PC-9 (cell line): ENCODE measurements around the gene SLX4IP. TPM values are rescaled to one million over a fixed set of nuclear protein-coding genes. Genes with fewer than 3 reads are reported as not detected.

Experiments used
- BruUV-seq: library from RNA; stranded (reverse); fragments of 400-500 nt; replicated peaks from 2 replicates; lab custom pipeline; 2021; lab: Mats Ljungman, UMichigan
- CTCF ChIA-PET: fragments of 300-600 bp; sonication (Branson Sonifier 250); formaldehyde crosslinking; loops from one replicate; lab custom pipeline; 2022; ENCODE audit warnings: antibody characterized with exemption; lab: Charles Lee
- POLR2A ChIA-PET: fragments of 300-600 bp; sonication (Branson Sonifier 250); formaldehyde crosslinking; loops from one replicate; lab custom pipeline; 2022; ENCODE audit warnings: antibody characterized with exemption; ENCODE audit not compliant: unreplicated experiment; lab: Charles Lee
- DNase-seq, 2 experiments: peaks; one replicate each; pipeline versions ENCODE4 v3.0.0 to v3.0.0-alpha.2; 2015 to 2022; ENCODE audit warnings: mixed read lengths in 1 of 2
- H2AFZ ChIP-seq: fragments of 200-600 bp; sonication (generic); 2 replicates; pipeline ENCODE4 v1.8.1; 2017; ENCODE audit warnings: antibody characterized with exemption
- H3F3A ChIP-seq: fragments of 200-600 bp; sonication (generic); 2 replicates; pipeline ENCODE4 v1.8.1; 2017; ENCODE audit warnings: antibody characterized with exemption, mild to moderate bottlenecking, low read depth; ENCODE audit not compliant: insufficient read depth
- H3K27ac ChIP-seq: fragments of 200-600 bp; sonication (generic); 2 replicates; pipeline ENCODE4 v1.6.1; 2016; ENCODE audit warnings: mixed run types
- H3K27me3 ChIP-seq: fragments of 200-600 bp; sonication (generic); 2 replicates; pipeline ENCODE4 v1.6.1; 2016; ENCODE audit warnings: low read depth, mixed run types; ENCODE audit not compliant: insufficient read depth
- H3K36me3 ChIP-seq: fragments of 200-600 bp; sonication (generic); 2 replicates; pipeline ENCODE4 v1.6.1; 2016; ENCODE audit warnings: low read depth, mixed run types
- H3K4me1 ChIP-seq: fragments of 200-600 bp; sonication (generic); replicated peaks from 2 replicates; pipeline ENCODE4 v1.6.1; 2016; ENCODE audit warnings: mixed run types; ENCODE audit not compliant: insufficient read depth
- H3K4me2 ChIP-seq: fragments of 200-600 bp; sonication (generic); 2 replicates; pipeline ENCODE4 v1.6.1; 2017; ENCODE audit warnings: mixed run types
- H3K4me3 ChIP-seq: fragments of 200-600 bp; sonication (generic); 2 replicates; pipeline ENCODE4 v1.6.1; 2016; ENCODE audit warnings: mixed run types
- H3K79me2 ChIP-seq: fragments of 200-600 bp; sonication (generic); 2 replicates; pipeline ENCODE4 v1.6.1; 2017; ENCODE audit warnings: low read depth, mixed run types
- H3K9me2 ChIP-seq: fragments of 200-600 bp; sonication (generic); 2 replicates; pipeline ENCODE4 v1.8.1; 2017; ENCODE audit warnings: mild to moderate bottlenecking; ENCODE audit not compliant: insufficient read depth
- H3K9me3 ChIP-seq: fragments of 200-600 bp; sonication (generic); 2 replicates; pipeline ENCODE4 v1.8.1; 2016; ENCODE audit warnings: low read depth; ENCODE audit not compliant: insufficient read depth
- H4K20me1 ChIP-seq: fragments of 200-600 bp; sonication (generic); 2 replicates; pipeline ENCODE4 v1.8.1; 2017; ENCODE audit not compliant: insufficient read depth
- CTCF ChIP-seq: fragments of 200-600 bp; sonication (generic); conservative IDR thresholded peaks from 2 replicates; pipeline ENCODE4 v1.6.1; 2017; ENCODE audit warnings: mixed run types, antibody characterized with exemption, mild to moderate bottlenecking, moderate library complexity
- EZH2 ChIP-seq: fragments of 200-600 bp; sonication (generic); IDR thresholded peaks from 2 replicates; pipeline ENCODE4 v1.8.0; 2017; ENCODE audit warnings: antibody characterized with exemption, low read depth
- intact Hi-C: fragments of 100-400 bp; cut with micrococcal nuclease; formaldehyde crosslinking; loops from one replicate; pipeline ENCODE4 v1.10.0; 2022; ENCODE audit not compliant: unreplicated experiment
- total RNA-seq: library from RNA; stranded (reverse); gene quantifications from 2 replicates; pipeline ENCODE4 v1.2.3, GENCODE V29; 2021

Gene SLX4IP
- total RNA-seq, 1 experiment from 2014 or later = 13.4 TPM

GRCh38 chr20:10572853-10573252 lies 137.7 kb downstream of the SLX4IP start:
- no TSS peak for BruUV-seq
- no peak overlapping the region for H3K27ac ChIP-seq

GRCh38 chr20:10573273-10573950 lies 138.3 kb downstream of the SLX4IP start:
- POLR2A ChIA-PET = interaction anchor here (0.6 to 0.9 kb wide), 2 partner anchors 55 to 203 kb away, joined by 3 read pairs; no protein-coding TSS in a partner anchor

More at GRCh38 chr20:10572853-10573252, 137.7 kb downstream of the SLX4IP start:
- no peaks in the 10 kb centered on the region for H3K79me2 ChIP-seq
- H3K4me1 ChIP-seq = peaks cover 2% of the 10 kb centered on the region
- H3F3A ChIP-seq = no peaks in the 10 kb centered on the region
- H3K9me3 ChIP-seq = no peaks in the 10 kb centered on the region
- H3K4me3 ChIP-seq = no peak overlapping the region
- H3K27me3 ChIP-seq = no peaks in the 10 kb centered on the region
- no peaks in the 10 kb centered on the region for H4K20me1 ChIP-seq
- DNase-seq = no peak
- H2AFZ ChIP-seq = no peak overlapping the region
- H3K36me3 ChIP-seq = no peaks in the 10 kb centered on the region
- H3K9me2 ChIP-seq = no peaks in the 10 kb centered on the region; the same call in 1 of the 2 replicates
- ChIA-PET CTCF (no interaction called here), POLR2A (interaction anchor here (0.9 kb wide), 1 partner anchor 56 kb away, joined by 3 read pairs; no protein-coding TSS in a partner anchor)
- no peak overlapping the region for H3K4me2 ChIP-seq
- intact Hi-C loops = no loop called here
- no peak for TF ChIP-seq EZH2
- no peak for TF ChIP-seq CTCF

GRCh38 chr20:10573951-10574339 lies 138.8 kb downstream of the SLX4IP start:
- H3K4me3 ChIP-seq = no peak overlapping the region
- H3K4me1 ChIP-seq = peaks cover 13% of the 10 kb centered on the region
- intact Hi-C loops = no loop called here
- TF ChIP-seq CTCF = no peak
- no peak for TF ChIP-seq EZH2
- H3K27me3 ChIP-seq = no peaks in the 10 kb centered on the region
- CTCF ChIA-PET = no interaction called here
- H3K36me3 ChIP-seq = no peaks in the 10 kb centered on the region
- H4K20me1 ChIP-seq = no peaks in the 10 kb centered on the region
- no peak for DNase-seq
- 0 out of 2 replicates have a peak, but pooled peaks cover 5% of the 10 kb centered on the region for H3F3A ChIP-seq
- H3K9me3 ChIP-seq = no peaks in the 10 kb centered on the region
- no peaks in the 10 kb centered on the region for H3K79me2 ChIP-seq
- no peaks in the 10 kb centered on the region; the same call in 1 of the 2 replicates for H3K9me2 ChIP-seq
- H3K27ac ChIP-seq = no peak overlapping the region
- BruUV-seq = no TSS peak
- no peak overlapping the region for H2AFZ ChIP-seq
- no peak overlapping the region for H3K4me2 ChIP-seq
- POLR2A ChIA-PET = interaction anchor here (0.6 kb wide), 1 partner anchor 202 kb away, joined by 3 read pairs; no protein-coding TSS in a partner anchor

More at GRCh38 chr20:10573273-10573950, 138.3 kb downstream of the SLX4IP start:
- BruUV-seq = no TSS peak
- DNase-seq = no peak
- no peak overlapping the region for H3K27ac ChIP-seq
- H3K9me3 ChIP-seq = no peaks in the 10 kb centered on the region
- no peaks in the 10 kb centered on the region for H3K79me2 ChIP-seq
- H2AFZ ChIP-seq = no peak overlapping the region
- H3K36me3 ChIP-seq = no peaks in the 10 kb centered on the region
- H3K27me3 ChIP-seq = no peaks in the 10 kb centered on the region
- no peak overlapping the region for H3K4me3 ChIP-seq
- peaks cover 8% of the 10 kb centered on the region for H3K4me1 ChIP-seq
- CTCF ChIA-PET = interaction anchor here (0.6 kb wide), 1 partner anchor 106 kb away, joined by 3 read pairs; no protein-coding TSS in a partner anchor
- no peaks in the 10 kb centered on the region for H4K20me1 ChIP-seq
- intact Hi-C loops = no loop called here
- H3K9me2 ChIP-seq = no peaks in the 10 kb centered on the region; the same call in 1 of the 2 replicates
- TF ChIP-seq EZH2 (no peak), CTCF (no peak)
- H3K4me2 ChIP-seq = no peak overlapping the region
- H3F3A ChIP-seq = 0 out of 2 replicates have a peak, but pooled peaks cover 3% of the 10 kb centered on the region
